ENCODE results near the gene UBE4B. TPM values are rescaled to one million over a fixed set of nuclear protein-coding genes. Genes with fewer than 3 reads are reported as not detected.

The UBE4B gene
- total and polyA plus RNA-seq, 2 of the 13 experiments (the other 11 are each of a cell fraction or from before 2014, with no cell fraction given) = 15.2 to 24.8 TPM

DNA sequence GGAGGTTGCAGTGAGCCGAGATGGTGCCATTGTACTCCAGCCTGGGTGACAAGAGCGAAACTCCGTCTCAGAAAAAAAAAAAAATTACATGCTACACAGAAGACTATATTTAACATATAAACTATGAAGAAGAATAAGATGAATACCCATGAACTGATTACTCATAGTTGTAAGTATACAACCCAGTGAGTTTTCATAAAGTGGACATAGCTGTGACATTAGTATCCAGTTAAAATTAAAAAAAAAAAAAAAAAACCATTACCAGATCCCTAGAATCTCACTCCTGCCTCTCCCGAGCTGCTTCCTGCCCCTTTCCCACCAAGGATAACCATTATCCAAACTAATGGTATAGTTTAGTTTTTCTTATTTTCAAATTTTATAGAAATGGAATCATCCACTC is 37.4 kb downstream of the UBE4B start:
- FAIRE-seq (no peak), DNase-seq (ENCODE audit: low spot score) (no peak), ATAC-seq (no peak)
- in situ Hi-C loops (cut with HindIII; ENCODE audit: extremely low pct_ligation_motif_present, low pct_unique_long_range_greater_than_20kb) = no loop called here
- Histone ChIP-seq H3K9me3 (ENCODE audit: low read length) (no peaks in the 10 kb centered on the region), H3K4me3 (replicated peaks in 1 of 3; ENCODE audit: insufficient read depth in 1 of 3, low read depth in 2 of 3, low read length in 3 of 3) (no peak overlapping the region), H3K36me3 (replicated peaks in 1 of 2; ENCODE audit: control insufficient read depth in 1 of 2, insufficient read depth in 2 of 2, low read length in 2 of 2) (peaks cover 10 to 27% of the 10 kb centered on the region in 2 experiments; a peak in 4 of 5 replicates), H3K79me2 (ENCODE audit: insufficient read depth, low read length) (peaks cover 17% of the 10 kb centered on the region), H2AFZ (ENCODE audit: low read length) (no peak overlapping the region), H4K20me1 (ENCODE audit: insufficient read depth, low read length) (no peaks in the 10 kb centered on the region), H3K27me3 (ENCODE audit: control insufficient read depth in 1 of 2, insufficient read depth in 2 of 2, low read length in 2 of 2) (no peaks in the 10 kb centered on the region), H3K4me1 (ENCODE audit: insufficient read depth, low read length) (peaks cover 18% of the 10 kb centered on the region), H3K4me2 (ENCODE audit: low read depth, low read length) (no peak overlapping the region), H3K9ac (ENCODE audit: insufficient read depth, low read depth, low read length) (no peak overlapping the region), H3K27ac (ENCODE audit: extremely low read length, insufficient read depth, low read length) (no peak overlapping the region)
- intact Hi-C loops (cut with micrococcal nuclease; ENCODE audit: unreplicated experiment) = no loop called here
- WGBS (ENCODE audit: low lambda C conversion rate) = 97% methylated on average over 4 of the region's 4 CpGs
- ChIA-PET POLR2A (no interaction called here), CTCF (ENCODE audit: low intra/inter-chr PET ratio, low total read pairs) (no interaction called here)
- no TSS peak for BruUV-seq (replicated peaks)
- TF ChIP-seq TAF1 (CRISPR knock-in tag; IDR thresholded peaks at IDR 0.05) (no peak), RBFOX2 (IDR thresholded peaks at IDR 0.05; ENCODE audit: low read depth, low read length) (no peak), RXRB (CRISPR knock-in tag; IDR thresholded peaks at IDR 0.05; ENCODE audit: borderline replicate concordance) (no peak)

DNA sequence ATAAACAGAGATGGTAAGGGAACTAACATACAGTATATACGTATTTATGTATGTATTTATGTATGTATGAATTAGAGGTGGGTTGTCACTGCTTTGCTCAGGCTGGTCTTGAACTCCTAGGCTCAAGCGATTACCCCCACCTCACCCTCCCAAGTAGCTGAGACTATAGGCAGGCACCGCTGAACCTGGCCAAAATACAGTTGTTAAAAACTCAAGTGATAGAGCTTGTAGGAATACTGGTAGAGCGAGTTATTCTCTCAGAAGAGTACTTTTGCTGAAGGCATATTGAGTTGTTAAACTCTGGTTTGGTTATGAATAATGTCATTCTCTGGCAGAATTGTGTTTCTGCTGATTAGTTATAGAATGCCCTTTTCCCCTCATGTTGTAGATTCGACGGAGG is 38.9 kb downstream of the UBE4B start:
- Histone ChIP-seq H3K9me3 (ENCODE audit: low read length) (no peaks in the 10 kb centered on the region), H3K4me1 (ENCODE audit: insufficient read depth, low read length) (peaks cover 9% of the 10 kb centered on the region; the same call in 1 of the 2 replicates), H4K20me1 (ENCODE audit: insufficient read depth, low read length) (no peaks in the 10 kb centered on the region), H3K27me3 (ENCODE audit: control insufficient read depth in 1 of 2, insufficient read depth in 2 of 2, low read length in 2 of 2) (no peaks in the 10 kb centered on the region), H3K79me2 (ENCODE audit: insufficient read depth, low read length) (peaks cover 11% of the 10 kb centered on the region), H3K36me3 (replicated peaks in 1 of 2; ENCODE audit: control insufficient read depth in 1 of 2, insufficient read depth in 2 of 2, low read length in 2 of 2) (peaks cover 10 to 33% of the 10 kb centered on the region in 2 experiments; a peak in 4 of 5 replicates), H3K27ac (ENCODE audit: extremely low read length, insufficient read depth, low read length) (no peak overlapping the region), H2AFZ (ENCODE audit: low read length) (no peak overlapping the region), H3K9ac (ENCODE audit: insufficient read depth, low read depth, low read length) (no peak overlapping the region), H3K4me3 (replicated peaks in 1 of 3; ENCODE audit: insufficient read depth in 1 of 3, low read depth in 2 of 3, low read length in 3 of 3) (no peak overlapping the region), H3K4me2 (ENCODE audit: low read depth, low read length) (no peak overlapping the region)
- ChIA-PET POLR2A (no interaction called here), CTCF (ENCODE audit: low intra/inter-chr PET ratio, low total read pairs) (no interaction called here)
- no peak for FAIRE-seq
- 97% methylated on average over 6 of the region's 6 CpGs for whole genome bisulfite sequencing (ENCODE audit: low lambda C conversion rate)
- ATAC-seq = no peak
- intact Hi-C loops (cut with micrococcal nuclease; ENCODE audit: unreplicated experiment) (no loop called here), in situ Hi-C loops (cut with HindIII; ENCODE audit: extremely low pct_ligation_motif_present, low pct_unique_long_range_greater_than_20kb) (no loop called here)
- BruUV-seq (replicated peaks) = no TSS peak
- DNase-seq (ENCODE audit: low spot score) = no peak
- TF ChIP-seq, protein P1, sequence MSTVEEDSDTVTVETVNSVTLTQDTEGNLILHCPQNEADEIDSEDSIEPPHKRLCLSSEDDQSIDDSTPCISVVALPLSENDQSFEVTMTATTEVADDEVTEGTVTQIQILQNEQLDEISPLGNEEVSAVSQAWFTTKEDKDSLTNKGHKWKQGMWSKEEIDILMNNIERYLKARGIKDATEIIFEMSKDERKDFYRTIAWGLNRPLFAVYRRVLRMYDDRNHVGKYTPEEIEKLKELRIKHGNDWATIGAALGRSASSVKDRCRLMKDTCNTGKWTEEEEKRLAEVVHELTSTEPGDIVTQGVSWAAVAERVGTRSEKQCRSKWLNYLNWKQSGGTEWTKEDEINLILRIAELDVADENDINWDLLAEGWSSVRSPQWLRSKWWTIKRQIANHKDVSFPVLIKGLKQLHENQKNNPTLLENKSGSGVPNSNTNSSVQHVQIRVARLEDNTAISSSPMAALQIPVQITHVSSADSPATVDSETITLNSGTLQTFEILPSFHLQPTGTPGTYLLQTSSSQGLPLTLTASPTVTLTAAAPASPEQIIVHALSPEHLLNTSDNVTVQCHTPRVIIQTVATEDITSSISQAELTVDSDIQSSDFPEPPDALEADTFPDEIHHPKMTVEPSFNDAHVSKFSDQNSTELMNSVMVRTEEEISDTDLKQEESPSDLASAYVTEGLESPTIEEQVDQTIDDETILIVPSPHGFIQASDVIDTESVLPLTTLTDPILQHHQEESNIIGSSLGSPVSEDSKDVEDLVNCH (CRISPR knock-in tag; IDR thresholded peaks at IDR 0.05) = no peak
- TF ChIP-seq JDP2 (CRISPR knock-in tag; IDR thresholded peaks at IDR 0.05; ENCODE audit: borderline replicate concordance) = no peak
- TF ChIP-seq MTF1 (CRISPR knock-in tag; IDR thresholded peaks at IDR 0.05) = no peak
- TF ChIP-seq ZFYVE20 (CRISPR knock-in tag; IDR thresholded peaks at IDR 0.05; ENCODE audit: borderline replicate concordance, low read depth) = no peak
- TF ChIP-seq, protein P2, sequence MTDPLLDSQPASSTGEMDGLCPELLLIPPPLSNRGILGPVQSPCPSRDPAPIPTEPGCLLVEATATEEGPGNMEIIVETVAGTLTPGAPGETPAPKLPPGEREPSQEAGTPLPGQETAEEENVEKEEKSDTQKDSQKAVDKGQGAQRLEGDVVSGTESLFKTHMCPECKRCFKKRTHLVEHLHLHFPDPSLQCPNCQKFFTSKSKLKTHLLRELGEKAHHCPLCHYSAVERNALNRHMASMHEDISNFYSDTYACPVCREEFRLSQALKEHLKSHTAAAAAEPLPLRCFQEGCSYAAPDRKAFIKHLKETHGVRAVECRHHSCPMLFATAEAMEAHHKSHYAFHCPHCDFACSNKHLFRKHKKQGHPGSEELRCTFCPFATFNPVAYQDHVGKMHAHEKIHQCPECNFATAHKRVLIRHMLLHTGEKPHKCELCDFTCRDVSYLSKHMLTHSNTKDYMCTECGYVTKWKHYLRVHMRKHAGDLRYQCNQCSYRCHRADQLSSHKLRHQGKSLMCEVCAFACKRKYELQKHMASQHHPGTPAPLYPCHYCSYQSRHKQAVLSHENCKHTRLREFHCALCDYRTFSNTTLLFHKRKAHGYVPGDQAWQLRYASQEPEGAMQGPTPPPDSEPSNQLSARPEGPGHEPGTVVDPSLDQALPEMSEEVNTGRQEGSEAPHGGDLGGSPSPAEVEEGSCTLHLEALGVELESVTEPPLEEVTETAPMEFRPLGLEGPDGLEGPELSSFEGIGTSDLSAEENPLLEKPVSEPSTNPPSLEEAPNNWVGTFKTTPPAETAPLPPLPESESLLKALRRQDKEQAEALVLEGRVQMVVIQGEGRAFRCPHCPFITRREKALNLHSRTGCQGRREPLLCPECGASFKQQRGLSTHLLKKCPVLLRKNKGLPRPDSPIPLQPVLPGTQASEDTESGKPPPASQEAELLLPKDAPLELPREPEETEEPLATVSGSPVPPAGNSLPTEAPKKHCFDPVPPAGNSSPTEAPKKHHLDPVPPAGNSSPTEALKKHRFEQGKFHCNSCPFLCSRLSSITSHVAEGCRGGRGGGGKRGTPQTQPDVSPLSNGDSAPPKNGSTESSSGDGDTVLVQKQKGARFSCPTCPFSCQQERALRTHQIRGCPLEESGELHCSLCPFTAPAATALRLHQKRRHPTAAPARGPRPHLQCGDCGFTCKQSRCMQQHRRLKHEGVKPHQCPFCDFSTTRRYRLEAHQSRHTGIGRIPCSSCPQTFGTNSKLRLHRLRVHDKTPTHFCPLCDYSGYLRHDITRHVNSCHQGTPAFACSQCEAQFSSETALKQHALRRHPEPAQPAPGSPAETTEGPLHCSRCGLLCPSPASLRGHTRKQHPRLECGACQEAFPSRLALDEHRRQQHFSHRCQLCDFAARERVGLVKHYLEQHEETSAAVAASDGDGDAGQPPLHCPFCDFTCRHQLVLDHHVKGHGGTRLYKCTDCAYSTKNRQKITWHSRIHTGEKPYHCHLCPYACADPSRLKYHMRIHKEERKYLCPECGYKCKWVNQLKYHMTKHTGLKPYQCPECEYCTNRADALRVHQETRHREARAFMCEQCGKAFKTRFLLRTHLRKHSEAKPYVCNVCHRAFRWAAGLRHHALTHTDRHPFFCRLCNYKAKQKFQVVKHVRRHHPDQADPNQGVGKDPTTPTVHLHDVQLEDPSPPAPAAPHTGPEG (CRISPR knock-in tag; IDR thresholded peaks at IDR 0.05) = no peak
- no peak for TF ChIP-seq ZNF10 (CRISPR knock-in tag; IDR thresholded peaks at IDR 0.05; ENCODE audit: borderline replicate concordance, low read depth)
- TF ChIP-seq TMF1 (CRISPR knock-in tag; IDR thresholded peaks at IDR 0.05; ENCODE audit: low read depth) = no peak
- no peak for TF ChIP-seq NRL (CRISPR knock-in tag; IDR thresholded peaks at IDR 0.05; ENCODE audit: borderline replicate concordance)

Data from HepG2 (cell line).